ENCODE results near the gene PRR15.

Gene PRR15

GRCh38 chr7:29604702-29605101 is 41.1 kb downstream of the PRR15 start:
- Histone ChIP-seq H3K4me1 (ENCODE audit: insufficient read depth, low read length, severe bottlenecking) (no peaks in the 10 kb centered on the region), H3K9ac (ENCODE audit: low read length) (no peak overlapping the region), H4K20me1 (ENCODE audit: insufficient read depth, low read length) (no peaks in the 10 kb centered on the region), H3K4me2 (ENCODE audit: low read length) (no peak overlapping the region), H3F3A (ENCODE audit: insufficient read depth, low read length) (no peaks in the 10 kb centered on the region), H2AFZ (ENCODE audit: low read length) (no peak overlapping the region), H3K4me3 (ENCODE audit: low read depth, low read length, poor library complexity, severe bottlenecking) (no peak overlapping the region), H3K27me3 (ENCODE audit: insufficient read depth, low read length) (no peaks in the 10 kb centered on the region), H3K36me3 (ENCODE audit: insufficient read depth, low read length) (no peaks in the 10 kb centered on the region), H3K79me2 (ENCODE audit: insufficient read depth, low read length) (no peaks in the 10 kb centered on the region), H3K9me2 (ENCODE audit: low read depth, low read length) (no peaks in the 10 kb centered on the region), H3K9me3 (ENCODE audit: low read length) (no peaks in the 10 kb centered on the region), H3K27ac (ENCODE audit: low read depth, low read length, poor library complexity, severe bottlenecking) (no peak overlapping the region)
- no peak for TF ChIP-seq EZH2 (IDR thresholded peaks at IDR 0.05; ENCODE audit: borderline replicate concordance, low read length)
- TF ChIP-seq CTCF (IDR thresholded peaks at IDR 0.05; ENCODE audit: low read length), result no peak

DNA sequence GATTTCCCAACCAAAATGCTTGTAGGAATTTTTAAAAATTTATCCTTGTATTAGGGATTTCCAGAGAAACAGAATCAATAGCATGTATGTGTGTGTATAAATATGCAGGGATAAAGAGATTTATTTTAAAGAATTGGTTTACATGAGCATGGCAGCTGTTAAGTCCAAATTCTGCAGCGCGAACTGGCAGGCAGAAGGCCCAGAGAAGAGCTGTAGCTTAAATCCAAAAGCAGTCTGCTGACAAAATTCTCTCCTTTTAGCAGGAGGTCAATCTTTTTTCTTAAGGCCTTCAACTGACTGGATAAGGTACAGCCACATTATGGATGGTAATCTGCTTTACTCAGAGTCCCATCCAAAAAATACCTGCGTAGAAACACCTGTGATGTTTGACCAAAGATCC is 42.0 kb downstream of the PRR15 start:
- TF ChIP-seq CTCF (IDR thresholded peaks at IDR 0.05; ENCODE audit: low read length) (no peak), EZH2 (IDR thresholded peaks at IDR 0.05; ENCODE audit: borderline replicate concordance, low read length) (no peak)
- Histone ChIP-seq H4K20me1 (ENCODE audit: insufficient read depth, low read length) (no peaks in the 10 kb centered on the region), H2AFZ (ENCODE audit: low read length) (no peak overlapping the region), H3K9me3 (ENCODE audit: low read length) (no peaks in the 10 kb centered on the region), H3K79me2 (ENCODE audit: insufficient read depth, low read length) (no peaks in the 10 kb centered on the region), H3K4me1 (ENCODE audit: insufficient read depth, low read length, severe bottlenecking) (no peaks in the 10 kb centered on the region), H3K4me2 (ENCODE audit: low read length) (no peak overlapping the region), H3F3A (ENCODE audit: insufficient read depth, low read length) (no peaks in the 10 kb centered on the region), H3K36me3 (ENCODE audit: insufficient read depth, low read length) (no peaks in the 10 kb centered on the region), H3K9ac (ENCODE audit: low read length) (no peak overlapping the region), H3K27me3 (ENCODE audit: insufficient read depth, low read length) (no peaks in the 10 kb centered on the region), H3K4me3 (ENCODE audit: low read depth, low read length, poor library complexity, severe bottlenecking) (no peak overlapping the region), H3K27ac (ENCODE audit: low read depth, low read length, poor library complexity, severe bottlenecking) (no peak overlapping the region), H3K9me2 (ENCODE audit: low read depth, low read length) (no peaks in the 10 kb centered on the region)

DNA sequence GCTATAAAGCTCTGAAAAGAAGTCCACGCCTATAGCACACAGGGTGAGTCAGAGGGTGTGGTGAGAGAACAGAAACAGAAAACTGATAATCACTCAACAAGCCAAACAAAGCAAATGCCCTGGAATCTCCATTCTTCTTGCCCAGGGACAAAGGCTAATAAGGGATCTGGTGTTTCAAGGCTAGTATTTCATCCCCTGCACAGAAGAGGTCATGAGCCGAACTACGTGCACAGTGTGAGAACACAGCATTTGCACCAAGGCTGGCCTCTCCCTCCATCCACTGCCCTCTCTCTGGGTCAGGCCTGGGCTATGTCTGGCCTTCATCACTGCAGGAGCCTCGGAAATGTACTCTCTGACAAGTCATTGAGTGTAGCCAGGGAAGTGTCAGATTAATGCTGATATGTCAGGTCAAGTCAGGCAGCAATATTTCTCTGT is 42.7 kb downstream of the PRR15 start:
- Histone ChIP-seq H3K36me3 (ENCODE audit: insufficient read depth, low read length) (no peaks in the 10 kb centered on the region), H3K79me2 (ENCODE audit: insufficient read depth, low read length) (no peaks in the 10 kb centered on the region), H3K4me3 (ENCODE audit: low read depth, low read length, poor library complexity, severe bottlenecking) (no peak overlapping the region), H3K27ac (ENCODE audit: low read depth, low read length, poor library complexity, severe bottlenecking) (no peak overlapping the region), H3K4me1 (ENCODE audit: insufficient read depth, low read length, severe bottlenecking) (no peaks in the 10 kb centered on the region), H3K4me2 (ENCODE audit: low read length) (no peak overlapping the region), H3K9me3 (ENCODE audit: low read length) (no peaks in the 10 kb centered on the region), H3K9me2 (ENCODE audit: low read depth, low read length) (no peaks in the 10 kb centered on the region), H3K9ac (ENCODE audit: low read length) (no peak overlapping the region), H3K27me3 (ENCODE audit: insufficient read depth, low read length) (no peaks in the 10 kb centered on the region), H2AFZ (ENCODE audit: low read length) (no peak overlapping the region), H3F3A (ENCODE audit: insufficient read depth, low read length) (no peaks in the 10 kb centered on the region), H4K20me1 (ENCODE audit: insufficient read depth, low read length) (no peaks in the 10 kb centered on the region)
- TF ChIP-seq CTCF (IDR thresholded peaks at IDR 0.05; ENCODE audit: low read length) (no peak), EZH2 (IDR thresholded peaks at IDR 0.05; ENCODE audit: borderline replicate concordance, low read length) (no peak)
